GM21786 (cell line): ENCODE results near the gene MDK.

ENCODE experiments used
- ATAC-seq: cut with Tn5 transposase; IDR thresholded peaks from one replicate; pipeline ENCODE4 v1.9.1; 2021; ENCODE audit not compliant: unreplicated experiment

The MDK gene

GRCh38 chr11:46393231-46393616 is 11.8 kb downstream of the MDK start:
- ATAC-seq, result no peak

- ATAC-seq, result no peak
Measured at GRCh38 chr11:46393759-46394158, 12.3 kb downstream of the MDK start.

- no peak for ATAC-seq
Measured at GRCh38 chr11:46397526-46397925, 16.1 kb downstream of the MDK start.

- ATAC-seq, result no peak
Measured at GRCh38 chr11:46402957-46403902, 21.8 kb downstream of the MDK start.

GRCh38 chr11:46404476-46405017 is 23.1 kb downstream of the MDK start:
- ATAC-seq, result no peak

GRCh38 chr11:46407635-46408034 is 26.2 kb downstream of the MDK start:
- no peak for ATAC-seq

- ATAC-seq, result no peak
Measured at GRCh38 chr11:46408407-46408986, 27.0 kb downstream of the MDK start.

GRCh38 chr11:46410021-46410420 is 28.6 kb downstream of the MDK start:
- no peak for ATAC-seq

- ATAC-seq, result no peak
Measured at GRCh38 chr11:46413760-46414465, 32.4 kb downstream of the MDK start.

- ATAC-seq, result no peak
Measured at GRCh38 chr11:46414466-46414796, 33.0 kb downstream of the MDK start.

GRCh38 chr11:46414879-46415278 is 33.4 kb downstream of the MDK start:
- ATAC-seq, result no peak

GRCh38 chr11:46417711-46418110 is 36.2 kb downstream of the MDK start:
- ATAC-seq, result no peak

GRCh38 chr11:46418751-46419150 is 37.3 kb downstream of the MDK start:
- no peak for ATAC-seq

- ATAC-seq, result no peak
Measured at GRCh38 chr11:46420513-46420912, 39.0 kb downstream of the MDK start.

GRCh38 chr11:46421257-46421880 is 39.9 kb downstream of the MDK start:
- ATAC-seq, result no peak

- ATAC-seq, result no peak
Measured at GRCh38 chr11:46422588-46422987, 41.1 kb downstream of the MDK start.

- no peak for ATAC-seq
Measured at GRCh38 chr11:46426233-46426991, 44.9 kb downstream of the MDK start.

GRCh38 chr11:46427364-46427763 is 45.9 kb downstream of the MDK start:
- no peak for ATAC-seq

- ATAC-seq, result no peak
Measured at GRCh38 chr11:46429717-46430116, 48.2 kb downstream of the MDK start.

GRCh38 chr11:46431211-46431610 is 49.7 kb downstream of the MDK start:
- ATAC-seq, result no peak
